Brain pericyte (primary cell): ENCODE results near the gene SPON2.

Experiments used
- DNase-seq: peaks from one replicate; pipeline ENCODE4 v3.0.0-alpha.2; 2012; ENCODE audit warnings: low read depth, low spot score

SPON2 gene

GRCh38 chr4:1208970-1209704, 36.8 kb upstream of the SPON2 start:
- DNase-seq: no peak

- DNase-seq: no peak
Observed at GRCh38 chr4:1208266-1208961, 36.0 kb upstream of the SPON2 start.

- peak; percentile 64 for DNase-seq
Observed at GRCh38 chr4:1207603-1208265, 35.4 kb upstream of the SPON2 start.

- no peak for DNase-seq
Observed at GRCh38 chr4:1207157-1207470, 34.7 kb upstream of the SPON2 start.

GRCh38 chr4:1206299-1207156, 34.1 kb upstream of the SPON2 start:
- no peak for DNase-seq

- DNase-seq: no peak
Observed at GRCh38 chr4:1205586-1206298, 33.4 kb upstream of the SPON2 start.

- DNase-seq: no peak
Observed at GRCh38 chr4:1204828-1205585, 32.6 kb upstream of the SPON2 start.

- DNase-seq: no peak
Observed at GRCh38 chr4:1204286-1204827, 32.0 kb upstream of the SPON2 start.

- no peak for DNase-seq
Observed at GRCh38 chr4:1203026-1203616, 30.7 kb upstream of the SPON2 start.

- no peak for DNase-seq
Observed at GRCh38 chr4:1202526-1203011, 30.2 kb upstream of the SPON2 start.

GRCh38 chr4:1201851-1202525, 29.6 kb upstream of the SPON2 start:
- DNase-seq: no peak

GRCh38 chr4:1200425-1201035, 28.1 kb upstream of the SPON2 start:
- peak; percentile 47 for DNase-seq

GRCh38 chr4:1199556-1200331, 27.4 kb upstream of the SPON2 start:
- no peak for DNase-seq

GRCh38 chr4:1198098-1198844, 25.9 kb upstream of the SPON2 start:
- DNase-seq: no peak

- DNase-seq: no peak
Observed at GRCh38 chr4:1196421-1197183, 24.2 kb upstream of the SPON2 start.

- no peak for DNase-seq
Observed at GRCh38 chr4:1195891-1196401, 23.6 kb upstream of the SPON2 start.
